Measurements from ENCODE around the gene ILF3.

GRCh38 chr19:10712045-10712444 lies 57.9 kb downstream of the ILF3 start:
- no peak for TF ChIP-seq POLR2A (IDR thresholded peaks at IDR 0.05)
- TF ChIP-seq CTCF (IDR thresholded peaks at IDR 0.05) = no peak
